Endothelial cell of umbilical vein (primary cell): ENCODE results near the gene TSPAN33. TPM values are rescaled to one million over a fixed set of nuclear protein-coding genes. Genes with fewer than 3 reads are reported as not detected.

Experiments
- BruUV-seq: library from RNA; stranded (reverse); fragments of 400-500 nt; replicated peaks from 2 replicates; lab custom pipeline; 2021; lab: Mats Ljungman, UMichigan
- CTCF ChIA-PET: fragments of 300-600, 350-600 bp; sonication (Branson Sonifier 250); formaldehyde crosslinking; loops from one replicate; lab custom pipeline; 2021; ENCODE audit warnings: antibody characterized with exemption, inconsistent platforms; lab: Charles Lee
- POLR2A ChIA-PET: fragments of 300-600, 350-600 bp; sonication (Branson Sonifier 250); formaldehyde crosslinking; loops from one replicate; lab custom pipeline; 2021; ENCODE audit warnings: antibody characterized with exemption, inconsistent platforms; lab: Charles Lee
- DNase-seq: peaks from one replicate; pipeline ENCODE4 v3.0.0-alpha.2; 2011; ENCODE audit warnings: low read depth, low spot score
- FAIRE-seq: peaks from 2 replicates; lab custom pipeline; 2011; peaks lifted over from hg19 to GRCh38; lab: Jason Lieb, UNC
- H2AFZ ChIP-seq: 2 replicates; pipeline ENCODE4 v1.6.0; 2012; ENCODE audit warnings: low read depth, low read length, control low read depth, inconsistent platforms
- H3K27ac ChIP-seq: 2 replicates; pipeline ENCODE4 v1.5.1; 2011; ENCODE audit warnings: low read depth, mild to moderate bottlenecking, control low read depth, low read length, moderate library complexity; ENCODE audit not compliant: insufficient read depth
- H3K27me3 ChIP-seq, 2 experiments: 2 replicates each; pipeline versions ENCODE4 v1.6.0 to v1.6.1; 2011; ENCODE audit warnings: low read length in 2 of 2, mixed read lengths in 1 of 2; ENCODE audit not compliant: control insufficient read depth in 2 of 2, insufficient read depth in 2 of 2
- H3K36me3 ChIP-seq, 2 experiments: 2 replicates in 1 of 2; 3 replicates in 1 of 2; pipeline ENCODE4 v1.5.1; 2011; ENCODE audit warnings: low read length in 2 of 2, mild to moderate bottlenecking in 1 of 2, moderate library complexity in 1 of 2; ENCODE audit not compliant: control insufficient read depth in 2 of 2, insufficient read depth in 2 of 2; ENCODE audit errors: extremely low read depth in 1 of 2
- H3K4me1 ChIP-seq: 3 replicates; pipeline ENCODE4 v1.5.1; 2011; ENCODE audit warnings: mild to moderate bottlenecking, low read length; ENCODE audit not compliant: control insufficient read depth, insufficient read depth; ENCODE audit errors: extremely low read depth
- H3K4me2 ChIP-seq: 2 replicates; pipeline ENCODE4 v1.6.1; 2011; ENCODE audit warnings: low read length, control low read depth, mixed read lengths; ENCODE audit not compliant: insufficient read depth
- H3K4me3 ChIP-seq, 3 experiments: fragments of 200-600 bp in 1 of 3; sonication (generic), shearing (Covaris generic) in 1 of 3; replicated peaks in 1 of 3; 2 replicates each; pipeline ENCODE4 v1.5.1; 2011 to 2016; ENCODE audit warnings: control low read depth in 3 of 3, low read length in 3 of 3, mild to moderate bottlenecking in 2 of 3, inconsistent platforms in 1 of 3, low read depth in 1 of 3, moderate library complexity in 1 of 3; ENCODE audit not compliant: insufficient read depth in 1 of 3
- H3K79me2 ChIP-seq: 2 replicates; pipeline ENCODE4 v1.6.0; 2012; ENCODE audit warnings: low read length, inconsistent platforms; ENCODE audit not compliant: control insufficient read depth, insufficient read depth
- H3K9ac ChIP-seq: replicated peaks from 2 replicates; pipeline ENCODE3; 2011; ENCODE audit warnings: low read length, control low read depth; ENCODE audit not compliant: insufficient read depth; ENCODE audit errors: extremely low read depth
- H3K9me1 ChIP-seq: replicated peaks from 3 replicates; pipeline ENCODE4 v1.6.0; 2011; ENCODE audit warnings: mild to moderate bottlenecking, low read length; ENCODE audit not compliant: control insufficient read depth, insufficient read depth; ENCODE audit errors: extremely low read depth
- H3K9me3 ChIP-seq: replicated peaks from 2 replicates; pipeline ENCODE4 v1.5.1; 2012; ENCODE audit warnings: low read length, inconsistent platforms; ENCODE audit not compliant: control insufficient read depth, insufficient read depth
- H4K20me1 ChIP-seq: replicated peaks from 2 replicates; pipeline ENCODE3; 2011; ENCODE audit warnings: mild to moderate bottlenecking, low read length; ENCODE audit not compliant: control insufficient read depth, insufficient read depth; ENCODE audit errors: extremely low read depth
- EZH2 ChIP-seq: IDR thresholded peaks from 2 replicates; pipeline ENCODE4 v1.6.1; 2012; ENCODE audit warnings: borderline replicate concordance, low read depth, mild to moderate bottlenecking, moderate library complexity, low read length, inconsistent platforms; ENCODE audit not compliant: severe bottlenecking
- FOS ChIP-seq: IDR thresholded peaks from 2 replicates; pipeline ENCODE4 v1.6.1; 2011; ENCODE audit warnings: mild to moderate bottlenecking, low read length, moderate library complexity, borderline replicate concordance; ENCODE audit not compliant: insufficient read depth
- GATA2 ChIP-seq: IDR thresholded peaks from 2 replicates; pipeline ENCODE4 v1.7.0; 2011; ENCODE audit warnings: low read depth, mild to moderate bottlenecking, moderate library complexity, mixed read lengths, low read length; ENCODE audit not compliant: insufficient read length, insufficient read depth
- JUN ChIP-seq: IDR thresholded peaks from 2 replicates; pipeline ENCODE4 v1.6.1; 2011; ENCODE audit warnings: borderline replicate concordance, low read depth; ENCODE audit not compliant: insufficient read length, insufficient read depth
- MAX ChIP-seq: IDR thresholded peaks from 2 replicates; pipeline ENCODE4 v1.6.1; 2011; ENCODE audit not compliant: insufficient read depth, insufficient read length
- MYC ChIP-seq: IDR thresholded peaks from one replicate; pipeline ENCODE4 v1.6.1; 2011; ENCODE audit warnings: mild to moderate bottlenecking, low read depth, low read length
- POLR2A ChIP-seq: IDR thresholded peaks from 2 replicates; pipeline ENCODE4 v1.6.1; 2012; ENCODE audit warnings: low read depth, mild to moderate bottlenecking, control low read depth, low read length
- POLR2AphosphoS5 ChIP-seq: IDR thresholded peaks from 2 replicates; pipeline ENCODE4 v1.6.1; 2012; ENCODE audit warnings: low read depth, mild to moderate bottlenecking, control low read depth, low read length, moderate library complexity; ENCODE audit not compliant: insufficient read depth
- dilution Hi-C: fragments of 300-500 bp; cut with MboI; formaldehyde crosslinking; loops from one replicate; pipeline ENCODE4 v1.15.0; 2019; ENCODE audit warnings: low sequenced_read_pairs; ENCODE audit not compliant: extremely low pct_ligation_motif_present
- intact Hi-C: fragments of 100-400 bp; cut with micrococcal nuclease; formaldehyde crosslinking; loops from one replicate; pipeline ENCODE4 v1.10.0; 2022
- polyA plus RNA-seq, 4 experiments: library from polyadenylated mRNA; depleted of rRNA in 3 of 4; stranded (reverse) in 3 of 4; unstranded in 1 of 4; fragments of >200 nt; gene quantifications; 2 replicates each; pipeline versions ENCODE4 v1.2.1 to v1.2.3, GENCODE V29; 2011 to 2012; ENCODE audit warnings: missing spikeins in 1 of 4
- total RNA-seq: library from RNA; stranded (reverse); gene quantifications from 2 replicates; pipeline ENCODE4 v1.2.3, GENCODE V29; 2021
- TF ChIP-seq, protein P1 (sequence below), 2 donors: IDR thresholded peaks; 1 replicate in 1 of 2; 2 replicates in 1 of 2; pipeline ENCODE4 v1.5.1; 2011; ENCODE audit warnings: low read length in 2 of 2, mild to moderate bottlenecking in 2 of 2, moderate library complexity in 2 of 2, control low read depth in 1 of 2, inconsistent platforms in 1 of 2, low read depth in 1 of 2; ENCODE audit not compliant: insufficient read depth in 1 of 2; ENCODE audit errors: extremely low read depth in 1 of 2

The TSPAN33 gene
- total and polyA plus RNA-seq, 2 donors (not counting 3 experiments of a cell fraction or from before 2014, with no cell fraction given) = 0.21 TPM; not detected in 1

- no peak for DNase-seq
- H3K27me3 ChIP-seq = peaks cover 43 to 48% of the 10 kb centered on the region in 2 experiments
- intact Hi-C loops (no loop called here), dilution Hi-C loops (no loop called here)
- H2AFZ ChIP-seq = no peak overlapping the region
- H3K9me1 ChIP-seq = no peaks in the 10 kb centered on the region
- no peak overlapping the region for H3K4me3 ChIP-seq
- no peaks in the 10 kb centered on the region for H3K9me3 ChIP-seq
- no peaks in the 10 kb centered on the region for H3K79me2 ChIP-seq
- CTCF ChIA-PET = interaction anchor here (5.4 kb wide), 1 partner anchor 18 kb away, joined by 50 read pairs; no protein-coding TSS in a partner anchor
- no peaks in the 10 kb centered on the region for H3K36me3 ChIP-seq
- H3K9ac ChIP-seq = no peak overlapping the region
- TF ChIP-seq GATA2 = no peak
- TF ChIP-seq FOS = no peak
- TF ChIP-seq EZH2 = no peak
- no peak for TF ChIP-seq MYC
- TF ChIP-seq POLR2AphosphoS5 = no peak
- TF ChIP-seq, protein P1, sequence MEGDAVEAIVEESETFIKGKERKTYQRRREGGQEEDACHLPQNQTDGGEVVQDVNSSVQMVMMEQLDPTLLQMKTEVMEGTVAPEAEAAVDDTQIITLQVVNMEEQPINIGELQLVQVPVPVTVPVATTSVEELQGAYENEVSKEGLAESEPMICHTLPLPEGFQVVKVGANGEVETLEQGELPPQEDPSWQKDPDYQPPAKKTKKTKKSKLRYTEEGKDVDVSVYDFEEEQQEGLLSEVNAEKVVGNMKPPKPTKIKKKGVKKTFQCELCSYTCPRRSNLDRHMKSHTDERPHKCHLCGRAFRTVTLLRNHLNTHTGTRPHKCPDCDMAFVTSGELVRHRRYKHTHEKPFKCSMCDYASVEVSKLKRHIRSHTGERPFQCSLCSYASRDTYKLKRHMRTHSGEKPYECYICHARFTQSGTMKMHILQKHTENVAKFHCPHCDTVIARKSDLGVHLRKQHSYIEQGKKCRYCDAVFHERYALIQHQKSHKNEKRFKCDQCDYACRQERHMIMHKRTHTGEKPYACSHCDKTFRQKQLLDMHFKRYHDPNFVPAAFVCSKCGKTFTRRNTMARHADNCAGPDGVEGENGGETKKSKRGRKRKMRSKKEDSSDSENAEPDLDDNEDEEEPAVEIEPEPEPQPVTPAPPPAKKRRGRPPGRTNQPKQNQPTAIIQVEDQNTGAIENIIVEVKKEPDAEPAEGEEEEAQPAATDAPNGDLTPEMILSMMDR (IDR thresholded peaks at IDR 0.05; ENCODE audit: extremely low read depth in 1 of 2, insufficient read depth in 1 of 2, low read depth in 1 of 2, low read length in 2 of 2) = no peak
- no peak for TF ChIP-seq MAX
- no peak for TF ChIP-seq POLR2A
- TF ChIP-seq JUN = no peak
- H4K20me1 ChIP-seq = no peaks in the 10 kb centered on the region
- no TSS peak for BruUV-seq
- POLR2A ChIA-PET = no interaction called here
- no peak overlapping the region for H3K4me2 ChIP-seq
- H3K4me1 ChIP-seq = peaks cover 9% of the 10 kb centered on the region
- H3K27ac ChIP-seq = no peak overlapping the region
- FAIRE-seq = no peak
Observed at GRCh38 chr7:129146237-129146979, 1.9 kb downstream of the TSPAN33 start.
